Smooth muscle cell (in vitro differentiated cells): ENCODE measurements around the gene PTPN23. TPM values are rescaled to one million over a fixed set of nuclear protein-coding genes. Genes with fewer than 3 reads are reported as not detected.

Source experiments
- DNase-seq: peaks from one replicate; lab custom pipeline; 2025; ENCODE audit not compliant: unreplicated experiment; lab: John Stamatoyannopoulos, UW
- H2AFZ ChIP-seq: fragments of 200-600 bp; sonication (generic); 2 replicates; pipeline ENCODE4 v1.6.0; 2016; ENCODE audit warnings: antibody characterized with exemption, low read depth, mild to moderate bottlenecking
- H3F3A ChIP-seq: fragments of 200-600 bp; sonication (generic); 2 replicates; pipeline ENCODE4 v1.6.0; 2017; ENCODE audit warnings: antibody characterized with exemption, low read depth
- H3K27ac ChIP-seq: fragments of 200-600 bp; sonication (generic); 2 replicates; pipeline ENCODE4 v1.5.1; 2016; ENCODE audit warnings: low read depth, mild to moderate bottlenecking
- H3K27me3 ChIP-seq: fragments of 200-600 bp; sonication (generic); 2 replicates; pipeline ENCODE4 v1.6.1; 2016; ENCODE audit warnings: low read depth, mild to moderate bottlenecking
- H3K36me3 ChIP-seq: fragments of 200-600 bp; sonication (generic); 2 replicates; pipeline ENCODE4 v1.5.1; 2016; ENCODE audit warnings: low read depth
- H3K4me1 ChIP-seq: fragments of 200-600 bp; sonication (generic); 2 replicates; pipeline ENCODE4 v1.5.1; 2016; ENCODE audit warnings: low read depth
- H3K4me2 ChIP-seq: fragments of 200-600 bp; sonication (generic); 2 replicates; pipeline ENCODE4 v1.6.0; 2016; ENCODE audit warnings: mild to moderate bottlenecking
- H3K4me3 ChIP-seq: fragments of 200-600 bp; sonication (generic); 2 replicates; pipeline ENCODE4 v1.5.1; 2016; ENCODE audit warnings: mild to moderate bottlenecking
- H3K79me2 ChIP-seq: fragments of 200-600 bp; sonication (generic); 2 replicates; pipeline ENCODE4 v1.6.0; 2016; ENCODE audit warnings: low read depth, mild to moderate bottlenecking
- H3K9ac ChIP-seq: fragments of 200-600 bp; sonication (generic); 2 replicates; pipeline ENCODE4 v1.6.0; 2016; ENCODE audit warnings: low read depth
- H3K9me3 ChIP-seq: fragments of 200-600 bp; sonication (generic); replicated peaks from 2 replicates; pipeline ENCODE4 v1.5.1; 2016; ENCODE audit warnings: low read depth
- H4K20me1 ChIP-seq: fragments of 200-600 bp; sonication (generic); 2 replicates; pipeline ENCODE4 v1.6.0; 2016; ENCODE audit warnings: low read depth
- WGBS: methylation state at CpG from one replicate; pipeline ENCODE4 v1.1.7; 2016; ENCODE audit warnings: low lambda C conversion rate; 5-methylcytosine and 5-hydroxymethylcytosine counted together
- polyA plus RNA-seq: library from polyadenylated mRNA; unstranded; fragments of >200 nt; fragmentation: Nextera tagmentation; extraction: Ambion mirVana; gene quantifications from 2 replicates; pipeline ENCODE4 v1.2.1, GENCODE V29; 2016
- total RNA-seq: library from RNA; depleted of rRNA; stranded (reverse); fragments of >200 nt; gene quantifications from 2 replicates; pipeline ENCODE4 v1.2.3, GENCODE V29; 2014
- TF ChIP-seq, protein P1 (sequence below): fragments of 200-600 bp; sonication (generic); IDR thresholded peaks from 2 replicates; pipeline ENCODE4 v1.5.1; 2017; ENCODE audit warnings: borderline replicate concordance, mild to moderate bottlenecking, antibody characterized with exemption; ENCODE audit not compliant: insufficient read depth, poor library complexity, severe bottlenecking

Gene PTPN23
- total and polyA plus RNA-seq, 2 experiments from 2014 or later: 7.2 to 17.1 TPM

DNA sequence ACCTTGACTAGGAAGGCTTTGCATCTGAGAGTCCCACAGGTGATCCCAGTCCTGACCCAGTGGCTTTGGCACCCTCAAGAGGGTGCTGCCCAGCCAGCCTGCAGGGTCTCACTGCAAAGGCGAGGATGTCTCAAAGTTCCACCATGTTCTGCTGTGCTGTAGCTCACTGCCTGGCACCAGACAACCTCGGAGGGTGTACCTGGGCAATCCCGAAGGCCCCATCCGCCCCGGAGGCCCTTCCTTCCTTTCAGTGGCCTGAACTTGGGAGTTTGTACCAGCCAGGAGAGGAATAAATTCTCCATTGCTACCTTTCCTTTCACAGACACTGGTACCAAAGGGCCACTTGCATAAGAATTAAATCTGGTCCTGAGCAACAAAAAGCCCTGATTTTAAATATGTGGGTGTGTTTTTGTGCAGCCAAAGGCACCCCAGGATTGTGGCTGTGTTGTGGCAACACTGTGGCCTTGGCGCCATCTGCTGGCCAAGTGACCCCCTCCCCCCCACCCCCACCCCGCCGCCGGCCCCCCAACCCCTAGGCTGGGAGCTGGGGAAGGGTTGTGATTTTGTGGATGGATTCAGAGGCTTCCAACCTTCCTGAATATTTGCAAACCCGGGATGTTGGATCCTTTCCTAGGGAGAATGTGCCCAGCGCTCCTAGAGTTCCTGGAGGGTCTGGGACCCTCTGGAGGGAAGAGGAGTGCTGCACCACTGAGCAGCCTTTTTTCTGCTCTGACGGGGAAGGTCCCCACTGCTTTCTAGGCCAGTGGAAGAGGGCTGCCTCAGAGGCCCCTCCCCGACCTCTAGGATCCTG, 9.7 kb upstream of the PTPN23 start:
- Histone ChIP-seq H3K9me3 (no peaks in the 10 kb centered on the region), H3K36me3 (no peaks in the 10 kb centered on the region), H3K79me2 (no peaks in the 10 kb centered on the region), H4K20me1 (no peaks in the 10 kb centered on the region), H3K9ac (no peak overlapping the region), H3K4me3 (no peak overlapping the region), H3F3A (no peaks in the 10 kb centered on the region), H3K4me1 (no peaks in the 10 kb centered on the region), H3K4me2 (no peak overlapping the region), H3K27me3 (no peaks in the 10 kb centered on the region), H2AFZ (no peak overlapping the region), H3K27ac (no peak overlapping the region)
- TF ChIP-seq, protein P1, sequence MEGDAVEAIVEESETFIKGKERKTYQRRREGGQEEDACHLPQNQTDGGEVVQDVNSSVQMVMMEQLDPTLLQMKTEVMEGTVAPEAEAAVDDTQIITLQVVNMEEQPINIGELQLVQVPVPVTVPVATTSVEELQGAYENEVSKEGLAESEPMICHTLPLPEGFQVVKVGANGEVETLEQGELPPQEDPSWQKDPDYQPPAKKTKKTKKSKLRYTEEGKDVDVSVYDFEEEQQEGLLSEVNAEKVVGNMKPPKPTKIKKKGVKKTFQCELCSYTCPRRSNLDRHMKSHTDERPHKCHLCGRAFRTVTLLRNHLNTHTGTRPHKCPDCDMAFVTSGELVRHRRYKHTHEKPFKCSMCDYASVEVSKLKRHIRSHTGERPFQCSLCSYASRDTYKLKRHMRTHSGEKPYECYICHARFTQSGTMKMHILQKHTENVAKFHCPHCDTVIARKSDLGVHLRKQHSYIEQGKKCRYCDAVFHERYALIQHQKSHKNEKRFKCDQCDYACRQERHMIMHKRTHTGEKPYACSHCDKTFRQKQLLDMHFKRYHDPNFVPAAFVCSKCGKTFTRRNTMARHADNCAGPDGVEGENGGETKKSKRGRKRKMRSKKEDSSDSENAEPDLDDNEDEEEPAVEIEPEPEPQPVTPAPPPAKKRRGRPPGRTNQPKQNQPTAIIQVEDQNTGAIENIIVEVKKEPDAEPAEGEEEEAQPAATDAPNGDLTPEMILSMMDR: peak; percentile 56
- DNase-seq: no peak
- WGBS: 38% methylated on average over 13 of the region's 13 CpGs

DNA sequence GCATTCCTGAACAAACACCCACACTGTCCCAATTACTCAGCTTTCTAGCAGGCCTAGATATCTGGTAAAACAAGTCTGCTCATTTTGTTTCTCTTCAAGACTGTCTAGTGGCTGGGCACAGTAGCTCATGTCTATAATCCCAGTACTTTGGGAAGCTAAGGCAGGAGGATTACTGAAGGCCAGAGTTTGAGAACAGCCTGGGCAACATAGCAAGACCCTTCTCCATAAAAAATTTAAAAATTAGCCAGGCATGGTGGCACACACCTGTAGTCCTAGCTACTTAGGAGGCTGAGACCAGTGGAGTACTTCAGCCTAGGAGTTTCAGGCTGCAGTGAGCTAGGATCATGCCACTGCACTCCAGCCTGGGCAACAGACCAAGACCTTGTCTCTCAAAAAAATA, 6.2 kb upstream of the PTPN23 start:
- Histone ChIP-seq H3K27me3 (no peaks in the 10 kb centered on the region), H3K9ac (no peak overlapping the region), H3K4me1 (peaks cover 6% of the 10 kb centered on the region), H4K20me1 (no peaks in the 10 kb centered on the region), H3K36me3 (no peaks in the 10 kb centered on the region), H3K4me2 (no peak overlapping the region), H3K27ac (no peak overlapping the region), H3K4me3 (no peak overlapping the region), H3K79me2 (peaks cover 10% of the 10 kb centered on the region), H2AFZ (no peak overlapping the region), H3K9me3 (no peaks in the 10 kb centered on the region), H3F3A (peaks cover 5% of the 10 kb centered on the region)
- TF ChIP-seq, protein P1: no peak
- DNase-seq: no peak

DNA sequence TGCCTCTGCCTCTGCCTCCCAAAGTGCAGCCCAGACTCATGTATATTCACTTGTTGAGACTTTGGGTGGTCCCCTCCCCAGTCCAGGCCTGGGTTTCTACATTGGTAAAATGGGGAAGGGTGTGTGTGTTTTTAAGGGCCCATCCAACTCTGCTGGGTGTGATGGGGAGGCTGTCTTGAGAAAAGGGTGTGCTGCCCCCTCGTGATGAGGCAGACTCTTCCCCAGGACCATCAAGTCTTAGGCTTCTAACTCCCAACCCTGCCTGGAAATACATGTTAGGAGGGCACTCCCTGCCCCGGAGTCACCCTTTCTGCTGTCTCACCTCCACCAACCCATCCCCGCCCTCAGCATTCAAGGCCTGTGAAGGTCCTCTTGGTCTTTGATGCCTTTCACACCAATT, 4.4 kb upstream of the PTPN23 start:
- WGBS: 77% methylated on average over 3 of the region's 3 CpGs
- no peaks in the 10 kb centered on the region for H3K36me3 ChIP-seq
- no peak overlapping the region for H3K27ac ChIP-seq
- H2AFZ ChIP-seq: no peak overlapping the region
- no peak overlapping the region for H3K4me3 ChIP-seq
- peaks cover 17% of the 10 kb centered on the region for H3K79me2 ChIP-seq
- H3K4me2 ChIP-seq: no peak overlapping the region
- DNase-seq: no peak
- no peaks in the 10 kb centered on the region for H3K9me3 ChIP-seq
- TF ChIP-seq, protein P1: no peak
- H3K27me3 ChIP-seq: no peaks in the 10 kb centered on the region
- H4K20me1 ChIP-seq: no peaks in the 10 kb centered on the region
- H3K4me1 ChIP-seq: peaks cover 12% of the 10 kb centered on the region
- H3F3A ChIP-seq: peaks cover 5% of the 10 kb centered on the region
- H3K9ac ChIP-seq: no peak overlapping the region

DNA sequence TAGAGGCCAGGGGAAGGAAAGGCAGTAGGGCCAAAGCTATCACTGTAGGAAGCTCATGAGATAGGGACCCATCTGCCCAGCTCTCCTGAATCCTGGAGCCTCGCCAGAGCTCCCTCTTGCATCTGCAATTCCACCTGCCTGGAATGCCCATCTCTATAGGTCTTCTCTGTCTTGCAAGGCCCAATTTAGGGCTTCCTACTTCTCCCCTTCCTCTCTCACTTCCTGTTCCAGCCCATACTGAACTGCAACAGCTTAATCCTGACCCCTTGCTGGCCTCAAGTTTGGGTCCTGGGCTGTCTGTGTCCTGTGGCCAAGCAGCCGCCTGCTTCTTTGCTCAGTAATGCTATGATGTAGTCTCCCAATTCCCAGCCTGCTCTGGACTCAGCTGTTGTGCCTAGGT, 3.6 kb upstream of the PTPN23 start:
- Histone ChIP-seq H3K4me2 (no peak overlapping the region), H2AFZ (no peak overlapping the region), H3K4me1 (peaks cover 18% of the 10 kb centered on the region), H3K27me3 (no peaks in the 10 kb centered on the region), H3K9me3 (no peaks in the 10 kb centered on the region), H4K20me1 (peaks cover 7% of the 10 kb centered on the region), H3K36me3 (no peaks in the 10 kb centered on the region), H3K9ac (no peak overlapping the region), H3K79me2 (peaks cover 25% of the 10 kb centered on the region), H3K27ac (no peak overlapping the region), H3K4me3 (no peak overlapping the region), H3F3A (peaks cover 5% of the 10 kb centered on the region)
- WGBS: 100% methylated on average over 2 of the region's 2 CpGs
- DNase-seq: no peak
- TF ChIP-seq, protein P1: no peak
